Stimulated activated naive CD4-positive, alpha-beta T cell treated with Interleukin-2 at 50 U/mL for 16 hours (primary cell): Measurements from ENCODE around the gene CACNA1I.
"Not testable (repeated sequence)": the region's sequence is repeated elsewhere in the genome, so short reads cannot be mapped to it uniquely, and the experiment has no call there.

Experiments
- DNase-seq: peaks from one replicate; lab custom pipeline; 2025; lab: John Stamatoyannopoulos, UW

The CACNA1I gene

GRCh38 chr22:39570665-39571064, at the start of gene CACNA1I:
CACNA1I (plus strand) TSS chr22:39570753; CDS start chr22:39570753, 0 bp downstream.
- DNase-seq = no peak

GRCh38 chr22:39521106-39521885, 49.3 kb upstream of the CACNA1I start:
- DNase-seq = not testable (repeated sequence)

GRCh38 chr22:39522091-39522490, 48.5 kb upstream of the CACNA1I start:
- DNase-seq = not testable (repeated sequence)

GRCh38 chr22:39522567-39523300, 47.8 kb upstream of the CACNA1I start:
- no peak for DNase-seq

- no peak for DNase-seq
These were observed 46.3 kb upstream of the CACNA1I start for GRCh38 chr22:39524089-39524752.

GRCh38 chr22:39524753-39525657, 45.5 kb upstream of the CACNA1I start:
- DNase-seq = no peak

- no peak for DNase-seq
These were observed 44.9 kb upstream of the CACNA1I start for GRCh38 chr22:39525658-39525975.

- DNase-seq = no peak
These were observed 43.8 kb upstream of the CACNA1I start for GRCh38 chr22:39526736-39527171.

- no peak for DNase-seq
These were observed 43.0 kb upstream of the CACNA1I start for GRCh38 chr22:39527481-39527961.

- DNase-seq = no peak
These were observed 42.4 kb upstream of the CACNA1I start for GRCh38 chr22:39528080-39528661.

GRCh38 chr22:39528681-39529486, 41.7 kb upstream of the CACNA1I start:
- DNase-seq = peak; percentile 86

GRCh38 chr22:39529487-39529851, 41.1 kb upstream of the CACNA1I start:
- no peak for DNase-seq

- DNase-seq = no peak
These were observed 40.4 kb upstream of the CACNA1I start for GRCh38 chr22:39530116-39530515.

GRCh38 chr22:39530692-39531331, 39.7 kb upstream of the CACNA1I start:
- DNase-seq = no peak

GRCh38 chr22:39532215-39533073, 38.1 kb upstream of the CACNA1I start, which contains the start of gene RPS19BP1:
RPS19BP1 (minus strand) TSS chr22:39532748; CDS start chr22:39532738, 10 bp downstream.
- peak; percentile 100 for DNase-seq

GRCh38 chr22:39534092-39534506, 36.5 kb upstream of the CACNA1I start:
- no peak for DNase-seq

- peak; percentile 76 for DNase-seq
These were observed 35.8 kb upstream of the CACNA1I start for GRCh38 chr22:39534591-39535356.

- no peak for DNase-seq
These were observed 35.2 kb upstream of the CACNA1I start for GRCh38 chr22:39535357-39535725.
